Tibial nerve (tissue), 4 donors: Measurements from ENCODE around the gene CWF19L1. TPM values are rescaled to one million over a fixed set of nuclear protein-coding genes. Genes with fewer than 3 reads are reported as not detected.

Experiments used
- DNase-seq, 2 donors: peaks; one replicate each; pipeline ENCODE4 v3.0.0-alpha.2; 2019; ENCODE audit warnings: low spot score in 2 of 2
- H3K27ac ChIP-seq, 4 donors: fragments of 200-600 bp; sonication (generic) in 3 of 4; one replicate each; pipeline ENCODE4 v1.5.1; 2017 to 2019; ENCODE audit warnings: mild to moderate bottlenecking in 1 of 4
- H3K27me3 ChIP-seq, 2 donors: fragments of 200-600 bp; sonication (generic) in 1 of 2; one replicate each; pipeline versions ENCODE4 v1.5.1 to v1.6.0; 2017 to 2019
- H3K36me3 ChIP-seq, 3 donors: fragments of 200-600 bp; sonication (generic); one replicate each; pipeline ENCODE4 v1.5.1; 2018 to 2019
- H3K4me1 ChIP-seq, 4 donors: fragments of 200-600 bp; sonication (generic) in 3 of 4; one replicate each; pipeline ENCODE4 v1.5.1; 2017 to 2019
- H3K4me3 ChIP-seq, 4 donors: fragments of 200-600 bp; sonication (generic) in 3 of 4; one replicate each; pipeline ENCODE4 v1.5.1; 2017 to 2019; ENCODE audit warnings: mild to moderate bottlenecking in 1 of 4, moderate library complexity in 1 of 4
- H3K9me3 ChIP-seq, 4 donors: fragments of 200-600 bp; sonication (generic) in 3 of 4; one replicate each; pipeline ENCODE4 v1.5.1; 2017 to 2019
- EP300 ChIP-seq, 2 donors: sonication (generic); formaldehyde crosslinking; IDR thresholded peaks; one replicate each; pipeline ENCODE4 v1.6.1; 2017; ENCODE audit warnings: antibody characterized with exemption in 2 of 2, mild to moderate bottlenecking in 1 of 2
- POLR2A ChIP-seq, 2 donors: fragments of 450-650 bp; IDR thresholded peaks; one replicate each; pipeline ENCODE4 v1.6.1; 2017; ENCODE audit warnings: antibody characterized with exemption in 2 of 2, mild to moderate bottlenecking in 2 of 2, moderate library complexity in 2 of 2
- WGBS, 2 donors: methylation state at CpG; one replicate each; pipeline ENCODE4 v1.1.5; 2018; 5-methylcytosine and 5-hydroxymethylcytosine counted together
- total RNA-seq, 4 donors: library from RNA; depleted of rRNA; stranded (reverse); fragments of >200 nt; gene quantifications; one replicate each; pipeline ENCODE4 v1.1.0, GENCODE V29; 2016
- TF ChIP-seq, protein P1 (sequence below), 5 experiments: fragments of 200-600 bp in 3 of 5; fragments of 450-650 bp in 2 of 5; sonication (generic) in 3 of 5; IDR thresholded peaks; one replicate each; pipeline ENCODE4 v1.5.1; 2016 to 2019; ENCODE audit warnings: antibody characterized with exemption in 5 of 5, mild to moderate bottlenecking in 3 of 5, moderate library complexity in 2 of 5

The CWF19L1 gene
- total RNA-seq, 4 donors from 2014 or later, result 21.9 to 35.9 (median 26.1) TPM

DNA sequence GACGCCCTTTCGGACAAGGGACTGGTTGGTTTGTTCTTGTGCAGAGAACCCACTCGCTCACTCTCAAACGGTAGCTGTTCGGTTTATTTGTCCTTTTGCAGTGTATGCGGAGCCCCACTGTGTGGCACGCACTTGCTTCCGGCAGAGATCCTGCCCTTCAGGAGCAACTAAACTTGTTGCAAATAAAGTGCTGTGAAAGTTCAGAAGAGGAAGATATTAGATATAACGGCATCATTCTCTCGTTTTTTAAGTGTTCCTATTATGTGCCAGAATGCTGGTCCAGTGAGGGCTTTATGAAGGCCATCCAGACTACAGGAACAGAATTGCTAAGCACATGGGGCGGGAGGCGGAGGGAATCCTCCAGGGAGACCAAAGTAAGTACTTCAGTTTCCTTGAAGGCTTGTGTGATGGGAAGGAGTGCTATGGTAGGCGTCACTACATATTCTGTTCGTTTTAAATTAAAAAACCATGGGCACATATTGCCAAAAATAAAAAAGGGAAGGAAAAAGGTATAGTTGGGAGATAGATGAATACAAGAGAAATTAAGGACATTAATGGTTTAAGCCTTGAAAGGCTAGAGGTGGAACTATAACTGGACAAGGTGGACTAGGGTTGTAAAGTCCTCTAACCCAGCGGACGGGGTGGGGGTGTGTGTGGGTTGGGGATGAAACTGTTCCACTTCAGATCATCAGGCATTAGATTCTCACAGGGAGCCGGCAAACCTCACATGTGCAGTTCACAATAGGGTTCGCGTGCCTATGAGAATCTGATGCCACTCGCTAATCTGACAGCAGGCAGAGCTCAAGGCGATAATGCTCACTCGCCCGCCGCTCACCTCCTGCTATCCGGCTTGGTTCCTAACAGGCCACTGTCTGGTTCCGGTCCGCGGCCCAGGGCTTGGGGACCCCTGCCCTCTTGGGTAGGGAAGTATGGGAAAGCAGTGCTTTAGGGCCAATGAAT lies 80.9 kb downstream of the CWF19L1 start:
- Histone ChIP-seq H3K27ac (peak overlapping the region; percentile 65 to 97 (median 92)), H3K4me1 (peaks cover 0 to 46% (median 18%) of the 10 kb centered on the region in 4 donors), H3K36me3 (peaks cover 0 to 41% (median 4%) of the 10 kb centered on the region in 3 donors), H3K4me3 (peak overlapping the region; percentile 75 to 94 (median 86)), H3K9me3 (no peaks in the 10 kb centered on the region), H3K27me3 (no peaks in the 10 kb centered on the region)
- TF ChIP-seq EP300 (IDR thresholded peaks at IDR 0.05), result no peak
- TF ChIP-seq, protein P1, sequence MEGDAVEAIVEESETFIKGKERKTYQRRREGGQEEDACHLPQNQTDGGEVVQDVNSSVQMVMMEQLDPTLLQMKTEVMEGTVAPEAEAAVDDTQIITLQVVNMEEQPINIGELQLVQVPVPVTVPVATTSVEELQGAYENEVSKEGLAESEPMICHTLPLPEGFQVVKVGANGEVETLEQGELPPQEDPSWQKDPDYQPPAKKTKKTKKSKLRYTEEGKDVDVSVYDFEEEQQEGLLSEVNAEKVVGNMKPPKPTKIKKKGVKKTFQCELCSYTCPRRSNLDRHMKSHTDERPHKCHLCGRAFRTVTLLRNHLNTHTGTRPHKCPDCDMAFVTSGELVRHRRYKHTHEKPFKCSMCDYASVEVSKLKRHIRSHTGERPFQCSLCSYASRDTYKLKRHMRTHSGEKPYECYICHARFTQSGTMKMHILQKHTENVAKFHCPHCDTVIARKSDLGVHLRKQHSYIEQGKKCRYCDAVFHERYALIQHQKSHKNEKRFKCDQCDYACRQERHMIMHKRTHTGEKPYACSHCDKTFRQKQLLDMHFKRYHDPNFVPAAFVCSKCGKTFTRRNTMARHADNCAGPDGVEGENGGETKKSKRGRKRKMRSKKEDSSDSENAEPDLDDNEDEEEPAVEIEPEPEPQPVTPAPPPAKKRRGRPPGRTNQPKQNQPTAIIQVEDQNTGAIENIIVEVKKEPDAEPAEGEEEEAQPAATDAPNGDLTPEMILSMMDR (IDR thresholded peaks at IDR 0.05), result no peak
- TF ChIP-seq POLR2A (IDR thresholded peaks at IDR 0.05), result no peak
- 36 to 37% methylated on average over 28 of the region's 28 CpGs for WGBS, 2 donors
- DNase-seq, result peak in 1 of 2 donors; percentile 10

DNA sequence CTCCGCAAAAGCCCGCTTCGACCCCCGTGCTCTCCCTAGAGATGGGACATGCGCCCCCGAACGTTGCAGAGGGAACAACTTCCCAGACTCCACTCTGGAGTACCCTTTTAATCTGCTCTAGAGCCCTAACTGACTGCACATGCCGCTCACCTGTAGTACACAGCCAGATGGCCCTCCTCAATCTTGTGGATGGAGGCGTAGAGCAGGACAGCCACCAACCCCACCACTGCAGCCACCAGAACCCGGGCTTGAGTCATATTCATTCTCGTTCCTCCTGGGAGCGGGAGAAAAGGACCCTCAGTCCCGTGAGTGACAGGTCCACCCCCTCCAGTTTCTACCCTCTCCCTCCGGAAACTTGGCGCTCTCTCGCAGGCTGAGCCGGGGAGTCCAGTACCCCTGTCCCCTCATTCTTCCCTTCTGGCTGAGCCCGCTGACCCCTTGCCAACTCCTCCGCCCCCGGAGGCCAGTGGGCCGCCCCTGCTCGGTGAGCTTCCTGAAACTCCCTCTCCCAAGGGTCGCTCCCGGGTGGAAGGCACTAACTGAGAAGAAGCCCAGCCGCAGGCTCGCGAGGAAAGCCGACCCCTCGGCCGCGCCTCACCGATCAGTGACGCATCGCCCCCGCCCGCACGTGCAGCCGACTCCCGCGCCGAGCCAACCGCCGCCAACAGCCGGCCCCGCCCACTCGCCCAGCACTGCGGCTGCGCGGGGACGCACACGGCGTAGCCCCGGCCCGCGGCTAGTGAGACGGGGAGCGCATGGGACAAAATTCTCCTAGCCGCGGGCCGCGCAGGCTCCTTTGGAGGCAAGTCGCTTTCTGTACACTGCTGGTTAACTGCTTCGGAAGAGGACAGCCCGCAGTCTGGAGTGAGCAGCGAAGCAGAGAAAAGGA lies 81.8 kb downstream of the CWF19L1 start, which contains the start of gene ERLIN1:
Gene ERLIN1 (minus strand): TSS at position 666 of the 889 bp plus-strand sequence. CDS start 403 bp downstream, at position 263.
- WGBS, 2 donors, result 0 to 1% methylated on average over 31 to 54 of the region's 65 CpGs
- TF ChIP-seq EP300 (IDR thresholded peaks at IDR 0.05), result peak; percentile 55 to 83
- peak; percentile 40 to 73 for TF ChIP-seq POLR2A (IDR thresholded peaks at IDR 0.05)
- TF ChIP-seq, protein P1 (IDR thresholded peaks at IDR 0.05), result peak in 1 of 5 experiments; percentile 41
- H3K9me3 ChIP-seq, result no peaks in the 10 kb centered on the region
- no peaks in the 10 kb centered on the region for H3K27me3 ChIP-seq
- DNase-seq, result peak; percentile 79 to 84
- H3K27ac ChIP-seq, result peak within 1 kb of the TSS; percentile 65 to 97 (median 92)
- peaks cover 0 to 36% (median 2%) of the 10 kb centered on the region in 3 donors for H3K36me3 ChIP-seq
- peak within 1 kb of the TSS; percentile 75 to 94 (median 86) for H3K4me3 ChIP-seq
- H3K4me1 ChIP-seq, result peaks cover 0 to 48% (median 18%) of the 10 kb centered on the region in 4 donors

DNA sequence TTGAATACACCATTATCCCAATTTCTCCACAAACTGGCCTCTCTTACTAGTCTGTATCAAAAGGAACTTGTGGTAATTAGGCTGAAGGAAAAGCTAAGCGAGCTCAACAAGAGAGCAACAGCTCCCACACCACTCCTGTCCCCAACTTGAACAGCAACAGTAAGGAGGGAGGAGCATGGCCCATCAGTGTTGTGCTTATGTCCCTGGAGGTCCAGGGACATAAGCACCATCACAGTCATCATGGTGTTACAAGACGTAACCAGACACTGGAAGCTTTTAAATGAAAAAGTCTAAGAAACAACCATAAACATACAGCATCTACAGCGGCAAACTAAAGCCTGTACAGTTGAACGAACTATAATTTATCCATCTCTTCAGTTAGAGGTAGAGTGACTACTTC lies 82.6 kb downstream of the CWF19L1 start:
- DNase-seq, result no peak
- TF ChIP-seq, protein P1 (IDR thresholded peaks at IDR 0.05), result no peak
- TF ChIP-seq POLR2A (IDR thresholded peaks at IDR 0.05) (no peak), EP300 (IDR thresholded peaks at IDR 0.05) (no peak)
- no peaks in the 10 kb centered on the region for H3K9me3 ChIP-seq
- H3K4me3 ChIP-seq, result peak overlapping the region; percentile 75 to 94 (median 86)
- H3K36me3 ChIP-seq, result peaks cover 0 to 32% (median 0%) of the 10 kb centered on the region in 3 donors
- H3K27me3 ChIP-seq, result no peaks in the 10 kb centered on the region
- peaks cover 0 to 56% (median 18%) of the 10 kb centered on the region in 4 donors for H3K4me1 ChIP-seq
- H3K27ac ChIP-seq, result peak overlapping the region in 3 of 4 donors; percentile 89 to 97 (median 96)
- WGBS, 2 donors, result 5 to 10% methylated on average over 4 of the region's 4 CpGs

DNA sequence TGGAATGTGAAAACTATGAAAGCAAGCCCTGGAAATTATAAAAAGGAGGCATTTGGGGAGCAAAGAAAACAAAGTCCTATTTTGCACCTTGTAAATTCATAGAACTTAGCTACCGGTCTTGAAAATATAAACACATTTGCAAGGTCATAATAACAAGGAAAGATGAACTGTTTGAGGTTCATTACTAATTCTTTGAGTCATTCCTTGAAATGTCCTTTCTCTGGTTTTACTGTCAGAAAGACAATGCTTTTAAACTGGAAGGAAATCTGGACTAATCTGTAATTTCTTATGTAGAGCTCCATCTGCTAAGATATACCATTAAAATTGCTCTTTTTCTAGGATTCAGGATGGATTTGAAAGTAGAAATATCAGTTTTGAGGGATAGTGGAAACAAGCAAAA lies 83.0 kb downstream of the CWF19L1 start:
- H3K9me3 ChIP-seq, result no peaks in the 10 kb centered on the region
- H3K4me1 ChIP-seq, result peaks cover 0 to 60% (median 19%) of the 10 kb centered on the region in 4 donors
- no peaks in the 10 kb centered on the region for H3K27me3 ChIP-seq
- TF ChIP-seq, protein P1 (IDR thresholded peaks at IDR 0.05), result no peak
- TF ChIP-seq POLR2A (IDR thresholded peaks at IDR 0.05) (no peak), EP300 (IDR thresholded peaks at IDR 0.05) (no peak)
- 13 to 14% methylated on average over 1 of the region's 1 CpG for WGBS, 2 donors
- H3K27ac ChIP-seq, result peak overlapping the region in 3 of 4 donors; percentile 89 to 97 (median 96)
- H3K36me3 ChIP-seq, result peaks cover 0 to 34% (median 0%) of the 10 kb centered on the region in 3 donors
- H3K4me3 ChIP-seq, result peak overlapping the region in 3 of 4 donors; percentile 75 to 94 (median 93)
- no peak for DNase-seq
